ENCODE results near the gene LFNG. TPM values are rescaled to one million over a fixed set of nuclear protein-coding genes. Genes with fewer than 3 reads are reported as not detected.

LFNG gene
- total RNA-seq, 3 donors from 2014 or later (not counting 1 experiment from before 2014, with no cell fraction given) = 140 to 191 (median 176) TPM

GRCh38 chr7:2481195-2481594 is 38.4 kb upstream of the LFNG start:
- no peak for TF ChIP-seq CTCF (IDR thresholded peaks at IDR 0.05)
- Histone ChIP-seq H3K4me1 (ENCODE audit: control insufficient read depth, insufficient read depth, low read length) (peaks cover 19% of the 10 kb centered on the region), H3K9me3 (ENCODE audit: control insufficient read depth, insufficient read depth, low read length) (peaks cover 11% of the 10 kb centered on the region), H3K27ac (ENCODE audit: low read length) (no peak overlapping the region), H3K4me3 (ENCODE audit: low read length) (no peak overlapping the region), H3K27me3 (ENCODE audit: control insufficient read depth, insufficient read depth, low read length) (no peaks in the 10 kb centered on the region), H3K36me3 (ENCODE audit: control insufficient read depth, insufficient read depth, low read length) (no peaks in the 10 kb centered on the region)
- Mint-ChIP-seq H3K27ac (no peak overlapping the region), H3K4me3 (no peak overlapping the region), H3K4me1 (peaks cover 0 to 18% of the 10 kb centered on the region in 2 donors), H3K27me3 (ENCODE audit: low read depth in 2 of 2) (no peaks in the 10 kb centered on the region), H3K36me3 (no peaks in the 10 kb centered on the region), H3K9me3 (no peaks in the 10 kb centered on the region)
- intact Hi-C loops (cut with micrococcal nuclease) = no loop called here
- DNase-seq (no peak), ATAC-seq (no peak)
- 95% methylated on average over 3 of the region's 4 CpGs for WGBS (ENCODE audit: insufficient coverage)

GRCh38 chr7:2482725-2483451 is 36.7 kb upstream of the LFNG start:
- peaks cover 11% of the 10 kb centered on the region for H3K9me3 ChIP-seq (ENCODE audit: control insufficient read depth, insufficient read depth, low read length)
- no peaks in the 10 kb centered on the region for H3K36me3 Mint-ChIP-seq
- H3K36me3 ChIP-seq (ENCODE audit: control insufficient read depth, insufficient read depth, low read length) = no peaks in the 10 kb centered on the region
- ATAC-seq = no peak
- peaks cover 0 to 10% of the 10 kb centered on the region in 2 donors for H3K4me1 Mint-ChIP-seq
- no peak overlapping the region for H3K4me3 ChIP-seq (ENCODE audit: low read length)
- H3K27me3 ChIP-seq (ENCODE audit: control insufficient read depth, insufficient read depth, low read length) = no peaks in the 10 kb centered on the region
- no peaks in the 10 kb centered on the region for H3K9me3 Mint-ChIP-seq
- peaks cover 0 to 2% of the 10 kb centered on the region in 2 donors for H3K27me3 Mint-ChIP-seq (ENCODE audit: low read depth in 2 of 2)
- intact Hi-C loops (cut with micrococcal nuclease) = no loop called here
- DNase-seq = peak in 1 of 2 donors; percentile 33
- H3K4me1 ChIP-seq (ENCODE audit: control insufficient read depth, insufficient read depth, low read length) = peaks cover 9% of the 10 kb centered on the region
- H3K27ac Mint-ChIP-seq = no peak overlapping the region
- H3K4me3 Mint-ChIP-seq = no peak overlapping the region
- no peak overlapping the region for H3K27ac ChIP-seq (ENCODE audit: low read length)
- TF ChIP-seq CTCF (IDR thresholded peaks at IDR 0.05) = no peak
- 86% methylated on average over 10 of the region's 10 CpGs for WGBS (ENCODE audit: insufficient coverage)

GRCh38 chr7:2483494-2483893 is 36.1 kb upstream of the LFNG start:
- ATAC-seq = no peak
- no peak overlapping the region for H3K4me3 Mint-ChIP-seq

More at GRCh38 chr7:2483494-2483893, 36.1 kb upstream of the LFNG start:
- H3K9me3 ChIP-seq (ENCODE audit: control insufficient read depth, insufficient read depth, low read length) = peaks cover 11% of the 10 kb centered on the region
- H3K27ac Mint-ChIP-seq = no peak overlapping the region
- no peaks in the 10 kb centered on the region for H3K36me3 ChIP-seq (ENCODE audit: control insufficient read depth, insufficient read depth, low read length)
- no peaks in the 10 kb centered on the region for H3K36me3 Mint-ChIP-seq
- 90% methylated on average over 4 of the region's 5 CpGs for WGBS (ENCODE audit: insufficient coverage)
- H3K9me3 Mint-ChIP-seq = no peaks in the 10 kb centered on the region
- DNase-seq = no peak
- no peak overlapping the region for H3K27ac ChIP-seq (ENCODE audit: low read length)
- H3K27me3 Mint-ChIP-seq (ENCODE audit: low read depth in 2 of 2) = peaks cover 0 to 2% of the 10 kb centered on the region in 2 donors
- H3K27me3 ChIP-seq (ENCODE audit: control insufficient read depth, insufficient read depth, low read length) = peaks cover 2% of the 10 kb centered on the region
- intact Hi-C loops (cut with micrococcal nuclease) = no loop called here
- H3K4me1 Mint-ChIP-seq = peaks cover 0 to 5% of the 10 kb centered on the region in 2 donors
- H3K4me3 ChIP-seq (ENCODE audit: low read length) = no peak overlapping the region
- peaks cover 2% of the 10 kb centered on the region for H3K4me1 ChIP-seq (ENCODE audit: control insufficient read depth, insufficient read depth, low read length)
- no peak for TF ChIP-seq CTCF (IDR thresholded peaks at IDR 0.05)

Measured in natural killer cell (primary cell).